ENCODE data around the gene WNT7A.

DNA sequence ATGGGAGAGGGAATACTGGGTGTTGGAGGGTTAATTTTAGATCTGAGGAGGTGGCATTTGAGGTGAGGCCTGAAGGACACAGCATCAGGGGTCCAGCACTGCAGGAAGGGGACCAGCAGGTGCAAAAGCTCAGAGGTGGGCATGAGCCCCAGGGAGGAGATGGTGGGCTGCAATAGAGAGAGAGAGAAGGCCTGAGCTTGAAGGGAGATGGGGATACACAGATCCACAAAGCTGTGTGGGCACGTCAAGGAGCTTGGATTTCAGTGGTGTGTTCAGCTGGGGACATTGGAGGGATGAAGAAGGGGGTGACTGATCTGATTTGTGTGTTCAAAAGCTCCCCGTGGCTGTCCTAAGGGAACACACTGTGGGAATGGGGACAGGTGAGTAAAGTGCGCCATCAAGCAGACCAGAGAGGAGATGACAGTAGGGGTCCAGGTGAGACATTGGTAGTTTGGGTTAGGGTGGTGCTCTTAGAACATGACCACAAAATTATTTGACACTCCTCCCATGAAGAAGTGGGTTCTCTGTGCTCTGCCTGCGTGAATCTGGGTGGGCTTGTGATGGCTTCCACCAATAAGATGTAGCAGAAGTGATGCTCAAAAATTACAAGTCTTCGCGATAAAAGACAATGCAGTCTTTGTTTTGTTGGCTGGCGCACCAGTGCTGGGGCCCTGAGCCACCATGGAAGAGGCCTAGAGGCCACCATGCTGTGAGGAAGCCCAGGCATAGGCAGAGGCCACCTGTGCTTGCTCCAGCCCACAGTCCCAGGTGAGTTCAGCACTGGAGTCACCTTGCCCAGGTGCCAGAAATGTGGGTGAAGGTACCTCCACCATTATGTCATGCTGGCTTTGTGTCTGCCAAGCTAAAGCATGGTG lies 1.9 kb upstream of the WNT7A start:
- TF ChIP-seq, protein P1, sequence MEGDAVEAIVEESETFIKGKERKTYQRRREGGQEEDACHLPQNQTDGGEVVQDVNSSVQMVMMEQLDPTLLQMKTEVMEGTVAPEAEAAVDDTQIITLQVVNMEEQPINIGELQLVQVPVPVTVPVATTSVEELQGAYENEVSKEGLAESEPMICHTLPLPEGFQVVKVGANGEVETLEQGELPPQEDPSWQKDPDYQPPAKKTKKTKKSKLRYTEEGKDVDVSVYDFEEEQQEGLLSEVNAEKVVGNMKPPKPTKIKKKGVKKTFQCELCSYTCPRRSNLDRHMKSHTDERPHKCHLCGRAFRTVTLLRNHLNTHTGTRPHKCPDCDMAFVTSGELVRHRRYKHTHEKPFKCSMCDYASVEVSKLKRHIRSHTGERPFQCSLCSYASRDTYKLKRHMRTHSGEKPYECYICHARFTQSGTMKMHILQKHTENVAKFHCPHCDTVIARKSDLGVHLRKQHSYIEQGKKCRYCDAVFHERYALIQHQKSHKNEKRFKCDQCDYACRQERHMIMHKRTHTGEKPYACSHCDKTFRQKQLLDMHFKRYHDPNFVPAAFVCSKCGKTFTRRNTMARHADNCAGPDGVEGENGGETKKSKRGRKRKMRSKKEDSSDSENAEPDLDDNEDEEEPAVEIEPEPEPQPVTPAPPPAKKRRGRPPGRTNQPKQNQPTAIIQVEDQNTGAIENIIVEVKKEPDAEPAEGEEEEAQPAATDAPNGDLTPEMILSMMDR (IDR thresholded peaks at IDR 0.05; ENCODE audit: low read depth, low read length, missing input control) = no peak
- TF ChIP-seq MAX (IDR thresholded peaks at IDR 0.05) (no peak), YY1 (IDR thresholded peaks at IDR 0.05) (no peak), GABPA (IDR thresholded peaks at IDR 0.05 in 1 of 2, conservative IDR thresholded peaks at IDR 0.05 in 1 of 2) (no peak), TAF1 (conservative IDR thresholded peaks at IDR 0.05) (no peak), SP1 (IDR thresholded peaks at IDR 0.05) (no peak), JUND (IDR thresholded peaks at IDR 0.05) (no peak)
- TF ChIP-seq, protein P2, sequence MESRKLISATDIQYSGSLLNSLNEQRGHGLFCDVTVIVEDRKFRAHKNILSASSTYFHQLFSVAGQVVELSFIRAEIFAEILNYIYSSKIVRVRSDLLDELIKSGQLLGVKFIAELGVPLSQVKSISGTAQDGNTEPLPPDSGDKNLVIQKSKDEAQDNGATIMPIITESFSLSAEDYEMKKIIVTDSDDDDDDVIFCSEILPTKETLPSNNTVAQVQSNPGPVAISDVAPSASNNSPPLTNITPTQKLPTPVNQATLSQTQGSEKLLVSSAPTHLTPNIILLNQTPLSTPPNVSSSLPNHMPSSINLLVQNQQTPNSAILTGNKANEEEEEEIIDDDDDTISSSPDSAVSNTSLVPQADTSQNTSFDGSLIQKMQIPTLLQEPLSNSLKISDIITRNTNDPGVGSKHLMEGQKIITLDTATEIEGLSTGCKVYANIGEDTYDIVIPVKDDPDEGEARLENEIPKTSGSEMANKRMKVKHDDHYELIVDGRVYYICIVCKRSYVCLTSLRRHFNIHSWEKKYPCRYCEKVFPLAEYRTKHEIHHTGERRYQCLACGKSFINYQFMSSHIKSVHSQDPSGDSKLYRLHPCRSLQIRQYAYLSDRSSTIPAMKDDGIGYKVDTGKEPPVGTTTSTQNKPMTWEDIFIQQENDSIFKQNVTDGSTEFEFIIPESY (IDR thresholded peaks at IDR 0.05) = no peak
- TF ChIP-seq, protein P3, sequence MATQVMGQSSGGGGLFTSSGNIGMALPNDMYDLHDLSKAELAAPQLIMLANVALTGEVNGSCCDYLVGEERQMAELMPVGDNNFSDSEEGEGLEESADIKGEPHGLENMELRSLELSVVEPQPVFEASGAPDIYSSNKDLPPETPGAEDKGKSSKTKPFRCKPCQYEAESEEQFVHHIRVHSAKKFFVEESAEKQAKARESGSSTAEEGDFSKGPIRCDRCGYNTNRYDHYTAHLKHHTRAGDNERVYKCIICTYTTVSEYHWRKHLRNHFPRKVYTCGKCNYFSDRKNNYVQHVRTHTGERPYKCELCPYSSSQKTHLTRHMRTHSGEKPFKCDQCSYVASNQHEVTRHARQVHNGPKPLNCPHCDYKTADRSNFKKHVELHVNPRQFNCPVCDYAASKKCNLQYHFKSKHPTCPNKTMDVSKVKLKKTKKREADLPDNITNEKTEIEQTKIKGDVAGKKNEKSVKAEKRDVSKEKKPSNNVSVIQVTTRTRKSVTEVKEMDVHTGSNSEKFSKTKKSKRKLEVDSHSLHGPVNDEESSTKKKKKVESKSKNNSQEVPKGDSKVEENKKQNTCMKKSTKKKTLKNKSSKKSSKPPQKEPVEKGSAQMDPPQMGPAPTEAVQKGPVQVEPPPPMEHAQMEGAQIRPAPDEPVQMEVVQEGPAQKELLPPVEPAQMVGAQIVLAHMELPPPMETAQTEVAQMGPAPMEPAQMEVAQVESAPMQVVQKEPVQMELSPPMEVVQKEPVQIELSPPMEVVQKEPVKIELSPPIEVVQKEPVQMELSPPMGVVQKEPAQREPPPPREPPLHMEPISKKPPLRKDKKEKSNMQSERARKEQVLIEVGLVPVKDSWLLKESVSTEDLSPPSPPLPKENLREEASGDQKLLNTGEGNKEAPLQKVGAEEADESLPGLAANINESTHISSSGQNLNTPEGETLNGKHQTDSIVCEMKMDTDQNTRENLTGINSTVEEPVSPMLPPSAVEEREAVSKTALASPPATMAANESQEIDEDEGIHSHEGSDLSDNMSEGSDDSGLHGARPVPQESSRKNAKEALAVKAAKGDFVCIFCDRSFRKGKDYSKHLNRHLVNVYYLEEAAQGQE (IDR thresholded peaks at IDR 0.05) = no peak

Data from liver (tissue), 3 donors.